CD4-positive, alpha-beta T cell treated with Interleukin-4 for 1 hour (primary cell): Measurements from ENCODE around the gene UXT.
"Not testable (repeated sequence)": the region's sequence is repeated elsewhere in the genome, so short reads cannot be mapped to it uniquely, and the experiment has no call there.

Source experiments
- DNase-seq, 2 donors: peaks; one replicate each; pipeline ENCODE4 v3.0.0-alpha.2; 2020 to 2022

UXT gene

DNA sequence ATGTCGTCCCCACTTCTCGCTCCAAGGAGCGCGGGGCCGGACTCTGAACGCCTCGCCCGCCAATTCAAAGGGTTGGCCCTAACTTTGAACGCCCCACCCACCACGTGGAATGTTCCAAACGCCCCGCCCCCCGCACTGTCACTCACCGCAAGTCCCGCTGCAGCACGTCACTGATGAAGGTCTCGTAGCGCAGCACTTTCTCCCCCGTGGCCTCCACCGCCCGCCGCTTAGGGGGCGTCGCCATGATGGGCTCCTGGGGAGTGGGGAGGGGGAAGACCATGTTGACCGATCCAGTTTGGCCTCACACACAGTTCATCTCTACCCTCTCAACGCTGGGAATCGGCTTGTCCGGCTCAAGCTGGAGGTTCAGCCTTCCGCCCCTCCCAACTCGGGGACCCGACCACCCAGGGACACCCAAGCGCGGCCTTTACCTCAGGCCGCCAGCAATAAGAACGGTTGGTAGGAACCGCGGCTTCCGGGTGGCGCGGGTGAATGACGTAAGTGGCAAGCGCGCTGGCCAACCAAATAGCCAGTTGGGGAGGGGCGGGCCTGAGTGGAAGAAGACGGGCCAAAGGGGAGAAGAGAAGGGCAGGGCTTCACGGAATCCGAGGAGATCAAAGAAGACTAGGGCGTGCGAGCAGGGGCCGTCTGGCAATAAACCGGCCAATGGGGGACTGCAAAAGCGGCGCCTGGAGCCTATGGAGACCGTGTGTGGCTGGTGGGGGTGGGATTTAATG is at the start of gene UXT:
TSS of gene UXT (minus strand) at position 497 of the 737 bp plus-strand sequence. CDS start at position 244, 253 bp downstream.
- DNase-seq: peak; percentile 95 to 96

- DNase-seq: no peak
These were observed 48.2 kb upstream of the UXT start for GRCh38 chrX:47707031-47707780.

- no peak for DNase-seq
These were observed 47.6 kb upstream of the UXT start for GRCh38 chrX:47706575-47706974.

DNA sequence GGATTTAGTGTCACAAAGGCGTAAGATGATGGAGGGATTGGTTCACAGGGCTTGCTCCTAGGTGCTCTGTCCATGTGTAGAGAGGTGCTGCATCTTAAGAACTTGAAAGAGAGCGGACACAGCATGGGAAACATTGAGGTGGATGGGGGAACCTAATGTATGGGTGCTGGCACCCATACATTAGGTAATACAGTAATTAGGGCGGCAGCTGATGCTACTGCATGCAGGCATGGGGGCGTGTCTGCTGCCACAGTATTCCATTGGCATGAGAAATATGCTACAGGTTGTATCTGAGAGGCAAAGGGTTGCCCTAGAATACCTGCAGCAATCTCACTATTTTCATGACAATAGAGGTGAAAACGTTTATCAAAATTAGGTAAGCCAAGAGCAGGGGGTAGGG is 45.8 kb upstream of the UXT start:
- no peak for DNase-seq

- DNase-seq: no peak
These were observed 38.2 kb upstream of the UXT start for GRCh38 chrX:47697181-47697580.

DNA sequence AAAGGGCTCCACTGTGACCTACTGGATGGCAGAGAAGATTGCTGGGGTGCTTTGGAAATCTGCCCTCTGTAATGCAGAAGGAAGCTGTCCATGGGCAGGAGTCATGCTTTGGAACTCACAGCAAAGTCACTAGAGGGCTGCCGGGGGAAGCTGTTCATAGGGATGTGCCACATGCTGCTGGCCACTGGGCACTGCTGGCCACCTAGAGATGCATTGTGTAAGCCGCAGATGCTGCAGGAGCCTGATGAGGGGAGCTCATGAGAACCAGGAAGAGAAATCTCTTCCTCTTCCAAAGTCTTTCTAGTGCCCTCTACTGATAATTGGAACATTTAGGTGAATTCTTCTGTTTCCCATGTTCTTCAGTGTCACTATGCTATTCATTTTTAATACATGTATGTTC is 31.2 kb upstream of the UXT start:
- no peak for DNase-seq

DNA sequence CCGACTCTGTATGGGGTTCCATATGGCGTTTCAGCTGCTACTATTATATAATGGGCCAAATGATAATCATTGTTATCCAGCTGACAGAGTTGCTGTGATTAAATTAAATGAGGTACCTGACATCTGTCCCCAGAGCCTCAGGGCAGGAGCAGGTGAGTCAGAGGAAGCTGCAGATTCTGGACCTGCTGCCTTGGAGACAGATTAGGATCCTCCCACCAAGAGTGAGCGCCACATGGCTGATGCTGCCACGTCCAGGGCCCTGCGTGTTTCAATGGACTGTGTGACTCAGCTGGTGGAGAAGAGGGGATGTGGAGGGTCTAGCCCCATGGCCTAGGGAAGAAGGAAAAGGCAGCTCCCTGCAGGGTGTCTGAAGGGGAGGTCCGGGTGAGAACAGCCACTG is 28.3 kb upstream of the UXT start:
- DNase-seq: no peak

- no peak for DNase-seq
These were observed 24.8 kb upstream of the UXT start for GRCh38 chrX:47683829-47684205.

- DNase-seq: no peak
These were observed 24.3 kb upstream of the UXT start for GRCh38 chrX:47683184-47683828.

DNA sequence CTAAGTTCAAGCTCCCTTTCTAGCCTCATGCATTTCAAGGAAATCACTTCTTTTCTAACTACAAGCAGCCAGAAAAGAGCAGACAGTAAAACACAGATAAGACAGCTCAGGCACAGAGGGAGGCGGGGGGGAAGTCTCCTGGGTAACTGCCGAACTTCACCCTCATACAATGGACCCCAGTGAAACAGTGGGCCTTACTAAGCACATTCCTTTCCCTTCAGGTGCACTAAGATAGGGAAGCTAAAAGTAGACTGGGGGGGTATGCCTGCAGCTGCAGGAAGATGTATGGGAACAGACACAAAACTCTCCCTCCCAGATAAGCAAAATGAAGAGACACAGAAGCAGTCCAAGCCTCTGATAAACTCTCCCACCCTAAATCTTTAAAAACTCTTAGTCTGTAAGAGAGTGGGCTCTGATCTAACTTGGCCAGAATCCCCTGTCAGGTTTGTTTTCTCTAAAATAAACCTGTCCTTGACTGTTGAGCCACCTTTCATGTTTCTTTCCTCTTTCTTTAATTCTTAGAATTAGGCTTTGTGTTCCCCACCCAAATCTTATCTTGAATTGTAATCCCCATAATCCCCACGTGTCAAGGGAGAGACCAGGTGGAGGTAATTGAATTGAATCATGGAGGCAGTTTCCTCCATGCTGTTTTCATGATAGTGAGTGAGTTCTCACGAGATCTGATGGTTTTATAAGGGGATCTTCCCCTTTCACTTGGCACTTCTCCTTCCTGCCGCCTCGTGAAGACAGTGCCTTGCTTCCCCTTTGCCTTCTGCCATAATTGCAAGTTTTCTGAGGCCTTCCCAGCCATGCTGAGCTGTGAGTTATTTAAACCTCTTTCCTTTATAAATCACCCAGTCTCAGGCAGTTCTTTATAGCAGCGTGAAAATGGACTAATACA is 17.2 kb upstream of the UXT start:
- not testable (repeated sequence) for DNase-seq

DNA sequence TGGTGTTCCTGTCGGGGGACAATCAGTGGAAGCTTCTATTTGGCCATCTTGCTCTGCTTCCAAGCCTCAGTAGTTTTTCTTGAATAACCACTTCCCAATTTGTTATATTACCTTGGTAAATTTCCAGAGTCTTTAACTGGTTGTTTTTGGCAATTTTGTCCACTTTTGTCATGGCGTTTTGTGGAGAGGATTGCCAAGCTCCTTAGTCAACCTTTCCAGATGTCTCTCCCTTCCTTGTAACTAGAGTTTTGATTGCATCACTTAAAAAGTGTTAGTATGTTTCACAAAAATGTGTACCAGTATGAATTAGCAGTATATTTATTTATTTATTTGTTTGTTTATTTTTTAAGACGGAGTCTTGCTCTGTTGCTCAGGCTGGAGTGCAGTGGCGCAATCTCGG is 15.8 kb upstream of the UXT start:
- no peak for DNase-seq

- not testable (repeated sequence) for DNase-seq
These were observed 6.8 kb upstream of the UXT start for GRCh38 chrX:47665797-47666196.

GRCh38 chrX:47664737-47665136 is 5.8 kb upstream of the UXT start:
- DNase-seq: no peak

DNA sequence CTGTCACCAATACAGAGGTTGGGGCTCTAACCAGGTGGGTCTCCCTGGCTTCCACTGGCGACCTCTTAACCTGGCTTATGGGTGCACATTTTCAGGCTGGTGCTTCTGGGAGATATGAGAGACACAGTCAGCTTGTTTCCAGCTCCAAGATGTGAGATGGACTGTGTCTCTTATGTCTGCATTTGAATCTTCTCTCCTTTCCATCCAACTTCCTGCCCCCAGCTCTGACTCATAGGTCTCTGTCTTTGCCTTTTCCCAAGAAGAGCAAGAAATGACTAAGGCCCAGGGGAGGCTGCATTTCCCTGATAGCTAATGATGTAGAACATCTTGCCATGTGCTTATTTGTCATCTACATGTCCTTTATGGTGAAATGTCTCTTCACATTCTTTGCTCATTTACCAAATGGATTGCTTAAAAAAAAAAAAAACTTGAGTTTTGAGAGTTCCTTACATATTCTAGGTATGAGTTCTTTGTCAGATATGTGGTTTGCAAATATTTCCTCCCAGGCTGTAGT is 3.2 kb upstream of the UXT start:
- DNase-seq: no peak

GRCh38 chrX:47661539-47661938 is 2.6 kb upstream of the UXT start:
- no peak for DNase-seq

DNA sequence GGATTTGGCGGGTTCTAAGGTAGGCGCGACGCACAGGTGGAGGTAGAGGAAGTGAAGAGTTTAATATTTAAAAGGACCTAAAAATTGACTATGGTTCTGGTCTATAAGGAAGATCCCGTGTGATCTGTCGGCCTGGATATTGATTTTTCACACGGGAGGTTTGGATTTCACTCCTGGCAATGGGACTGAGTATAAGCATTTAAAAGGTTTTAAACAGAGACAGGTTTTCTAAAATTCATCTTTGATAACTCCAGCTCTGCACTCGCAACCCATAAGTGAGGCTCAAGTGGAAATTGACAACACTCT is 394 bp upstream of the UXT start:
- DNase-seq: no peak

- no peak for DNase-seq
These were observed 688 bp downstream of the UXT start for GRCh38 chrX:47658301-47658683.

- DNase-seq: no peak
These were observed 7.7 kb downstream of the UXT start for GRCh38 chrX:47651043-47651905.

DNA sequence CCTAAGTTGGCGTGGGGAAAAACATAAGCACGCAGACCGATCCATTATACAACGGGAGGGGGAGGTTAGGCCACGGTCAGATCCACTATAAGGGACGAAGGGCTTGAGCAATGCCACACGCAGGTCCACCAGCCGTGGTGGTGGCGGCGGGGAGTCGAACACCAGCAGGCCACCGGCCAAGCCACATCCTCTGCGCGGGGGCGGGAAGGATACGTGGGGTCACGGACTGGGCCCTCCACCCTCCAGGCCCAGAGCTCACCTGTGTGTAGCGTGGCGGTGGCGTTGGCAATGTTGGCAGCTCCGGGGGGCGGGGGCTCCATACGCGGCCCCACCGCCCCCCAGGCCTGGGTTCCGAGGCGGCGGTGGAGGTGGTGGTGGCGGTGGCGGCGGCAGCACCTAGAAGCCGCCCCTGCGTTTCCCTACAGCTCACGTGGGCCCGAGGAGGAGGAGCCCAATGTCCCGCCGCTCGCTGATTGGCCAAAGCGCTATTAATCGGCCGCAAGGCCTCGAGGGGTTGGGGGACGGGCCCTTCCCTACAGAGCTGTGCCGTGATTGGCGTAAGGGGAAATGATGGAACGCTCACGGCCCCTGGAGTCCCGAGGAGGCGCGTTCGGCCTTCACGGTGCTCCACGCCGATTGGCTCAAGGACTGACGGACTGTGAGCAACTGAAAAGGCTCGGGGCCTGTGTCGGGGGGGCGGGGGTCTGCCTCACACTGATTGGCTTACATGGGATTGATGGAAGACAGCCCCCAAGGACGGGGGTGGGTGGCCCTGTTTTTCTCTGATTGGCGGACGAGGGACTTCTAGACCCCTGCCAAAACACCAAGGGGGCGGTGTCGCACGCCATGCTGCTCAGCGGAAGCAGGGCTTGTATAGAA is 8.6 kb downstream of the UXT start, which contains the start of gene ELK1:
TSS of gene ELK1 (minus strand) at position 400 of the 879 bp plus-strand sequence. CDS start 9,122 bp downstream, outside the sequence.
- peak; percentile 94 to 96 for DNase-seq

DNA sequence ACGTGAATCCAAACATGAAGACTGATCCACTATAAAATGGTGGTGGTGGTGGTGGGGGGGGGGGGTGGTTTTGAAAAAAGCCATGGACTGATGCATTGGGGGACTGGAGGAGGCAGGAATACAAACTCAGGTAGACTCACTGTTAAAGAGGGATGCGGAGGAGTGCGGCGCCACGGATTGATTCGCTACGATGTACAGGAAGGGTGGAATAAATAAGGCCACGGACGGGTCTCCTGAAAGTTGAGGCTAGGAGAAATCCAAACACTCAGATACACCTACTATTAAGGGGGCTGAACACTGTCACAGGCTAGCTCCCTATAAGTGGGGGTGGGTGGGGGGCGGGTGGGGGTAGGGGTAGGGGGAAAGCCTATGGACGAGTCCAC is 9.2 kb downstream of the UXT start:
- no peak for DNase-seq

DNA sequence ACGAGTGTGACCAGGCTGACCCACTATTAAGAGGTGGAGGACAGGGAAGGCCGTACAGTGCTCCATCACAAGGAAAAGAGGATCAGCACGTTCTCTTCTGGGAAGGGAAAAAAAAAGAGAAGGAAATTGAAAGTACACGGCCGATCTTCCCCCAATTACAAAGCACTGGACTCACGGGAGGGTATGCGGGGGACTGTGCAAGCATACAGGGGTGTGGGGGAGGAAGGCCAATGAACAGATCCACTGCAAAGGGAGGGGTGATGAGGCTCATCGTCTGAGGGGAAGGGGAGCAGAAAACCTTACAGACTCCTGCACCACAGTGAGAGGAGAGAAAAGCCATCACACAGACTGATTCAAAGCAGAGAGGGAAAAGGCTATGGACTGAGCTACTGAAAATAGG is 9.7 kb downstream of the UXT start:
- DNase-seq: no peak
